ENCODE data around the gene SLC22A5. TPM values are rescaled to one million over a fixed set of nuclear protein-coding genes. Genes with fewer than 3 reads are reported as not detected.

SLC22A5 gene
- total and polyA plus RNA-seq, 9 of the 15 experiments (the other 6 are each of a cell fraction or from before 2014, with no cell fraction given): 3.0 to 16.6 (median 8.3) TPM

DNA sequence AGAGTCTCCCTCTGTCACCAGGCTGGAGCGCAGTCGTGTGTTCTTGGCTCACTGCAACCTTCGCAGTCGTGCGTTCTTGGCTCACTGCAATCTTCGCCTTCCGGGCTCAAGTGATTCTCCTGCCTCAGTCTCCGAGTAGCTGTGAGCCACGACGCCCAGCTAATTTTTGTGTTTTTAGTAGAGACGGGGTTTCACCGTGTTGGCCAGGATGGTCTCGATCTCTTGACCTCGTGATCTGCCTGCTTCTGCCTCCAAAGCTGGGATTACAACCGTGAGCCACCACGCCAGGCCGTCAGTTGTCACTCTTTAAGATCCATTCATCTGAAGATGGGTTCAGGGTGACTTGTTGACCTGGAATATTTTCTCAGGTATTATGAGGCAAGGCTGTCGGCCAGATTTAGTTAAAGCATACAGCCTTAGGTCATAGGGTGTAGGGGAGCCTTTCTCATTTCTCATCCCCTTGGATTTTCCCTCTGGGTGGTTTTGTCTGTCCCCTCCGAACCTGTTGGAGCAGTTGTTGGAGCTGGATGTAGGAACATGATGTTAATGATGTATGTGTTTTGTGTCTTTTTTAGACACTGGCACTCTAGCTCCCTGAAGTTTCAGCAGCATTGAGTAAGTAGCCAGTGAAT, 1.6 kb downstream of the SLC22A5 start (continued):
- TF ChIP-seq, protein P1, sequence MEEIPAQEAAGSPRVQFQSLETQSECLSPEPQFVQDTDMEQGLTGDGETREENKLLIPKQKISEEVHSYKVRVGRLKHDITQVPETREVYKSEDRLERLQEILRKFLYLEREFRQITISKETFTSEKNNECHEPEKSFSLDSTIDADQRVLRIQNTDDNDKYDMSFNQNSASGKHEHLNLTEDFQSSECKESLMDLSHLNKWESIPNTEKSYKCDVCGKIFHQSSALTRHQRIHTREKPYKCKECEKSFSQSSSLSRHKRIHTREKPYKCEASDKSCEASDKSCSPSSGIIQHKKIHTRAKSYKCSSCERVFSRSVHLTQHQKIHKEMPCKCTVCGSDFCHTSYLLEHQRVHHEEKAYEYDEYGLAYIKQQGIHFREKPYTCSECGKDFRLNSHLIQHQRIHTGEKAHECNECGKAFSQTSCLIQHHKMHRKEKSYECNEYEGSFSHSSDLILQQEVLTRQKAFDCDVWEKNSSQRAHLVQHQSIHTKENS (CRISPR knock-in tag; IDR thresholded peaks at IDR 0.05): no peak
- TF ChIP-seq, protein P2, sequence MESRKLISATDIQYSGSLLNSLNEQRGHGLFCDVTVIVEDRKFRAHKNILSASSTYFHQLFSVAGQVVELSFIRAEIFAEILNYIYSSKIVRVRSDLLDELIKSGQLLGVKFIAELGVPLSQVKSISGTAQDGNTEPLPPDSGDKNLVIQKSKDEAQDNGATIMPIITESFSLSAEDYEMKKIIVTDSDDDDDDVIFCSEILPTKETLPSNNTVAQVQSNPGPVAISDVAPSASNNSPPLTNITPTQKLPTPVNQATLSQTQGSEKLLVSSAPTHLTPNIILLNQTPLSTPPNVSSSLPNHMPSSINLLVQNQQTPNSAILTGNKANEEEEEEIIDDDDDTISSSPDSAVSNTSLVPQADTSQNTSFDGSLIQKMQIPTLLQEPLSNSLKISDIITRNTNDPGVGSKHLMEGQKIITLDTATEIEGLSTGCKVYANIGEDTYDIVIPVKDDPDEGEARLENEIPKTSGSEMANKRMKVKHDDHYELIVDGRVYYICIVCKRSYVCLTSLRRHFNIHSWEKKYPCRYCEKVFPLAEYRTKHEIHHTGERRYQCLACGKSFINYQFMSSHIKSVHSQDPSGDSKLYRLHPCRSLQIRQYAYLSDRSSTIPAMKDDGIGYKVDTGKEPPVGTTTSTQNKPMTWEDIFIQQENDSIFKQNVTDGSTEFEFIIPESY (CRISPR knock-in tag; IDR thresholded peaks at IDR 0.05): no peak
- TF ChIP-seq, protein P3, sequence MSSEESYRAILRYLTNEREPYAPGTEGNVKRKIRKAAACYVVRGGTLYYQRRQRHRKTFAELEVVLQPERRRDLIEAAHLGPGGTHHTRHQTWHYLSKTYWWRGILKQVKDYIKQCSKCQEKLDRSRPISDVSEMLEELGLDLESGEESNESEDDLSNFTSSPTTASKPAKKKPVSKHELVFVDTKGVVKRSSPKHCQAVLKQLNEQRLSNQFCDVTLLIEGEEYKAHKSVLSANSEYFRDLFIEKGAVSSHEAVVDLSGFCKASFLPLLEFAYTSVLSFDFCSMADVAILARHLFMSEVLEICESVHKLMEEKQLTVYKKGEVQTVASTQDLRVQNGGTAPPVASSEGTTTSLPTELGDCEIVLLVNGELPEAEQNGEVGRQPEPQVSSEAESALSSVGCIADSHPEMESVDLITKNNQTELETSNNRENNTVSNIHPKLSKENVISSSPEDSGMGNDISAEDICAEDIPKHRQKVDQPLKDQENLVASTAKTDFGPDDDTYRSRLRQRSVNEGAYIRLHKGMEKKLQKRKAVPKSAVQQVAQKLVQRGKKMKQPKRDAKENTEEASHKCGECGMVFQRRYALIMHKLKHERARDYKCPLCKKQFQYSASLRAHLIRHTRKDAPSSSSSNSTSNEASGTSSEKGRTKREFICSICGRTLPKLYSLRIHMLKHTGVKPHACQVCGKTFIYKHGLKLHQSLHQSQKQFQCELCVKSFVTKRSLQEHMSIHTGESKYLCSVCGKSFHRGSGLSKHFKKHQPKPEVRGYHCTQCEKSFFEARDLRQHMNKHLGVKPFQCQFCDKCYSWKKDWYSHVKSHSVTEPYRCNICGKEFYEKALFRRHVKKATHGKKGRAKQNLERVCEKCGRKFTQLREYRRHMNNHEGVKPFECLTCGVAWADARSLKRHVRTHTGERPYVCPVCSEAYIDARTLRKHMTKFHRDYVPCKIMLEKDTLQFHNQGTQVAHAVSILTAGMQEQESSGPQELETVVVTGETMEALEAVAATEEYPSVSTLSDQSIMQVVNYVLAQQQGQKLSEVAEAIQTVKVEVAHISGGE (CRISPR knock-in tag; IDR thresholded peaks at IDR 0.05): no peak
- TF ChIP-seq CHD4 (IDR thresholded peaks at IDR 0.05; ENCODE audit: insufficient read depth, insufficient replicate concordance, low read depth, low read length, poor library complexity, severe bottlenecking) (no peak), NFATC3 (IDR thresholded peaks at IDR 0.05) (no peak), TOE1 (IDR thresholded peaks at IDR 0.05; ENCODE audit: borderline replicate concordance) (0 out of 2 replicates have a peak, but pooled peaks have one; percentile 46), TOE1 (CRISPR knock-in tag; IDR thresholded peaks at IDR 0.05; ENCODE audit: borderline replicate concordance, low read depth) (no peak), ZNF507 (tag; conservative IDR thresholded peaks at IDR 0.05) (no peak), ASH1L (IDR thresholded peaks at IDR 0.05; ENCODE audit: borderline replicate concordance, low read depth, partially characterized antibody) (no peak), NBN (IDR thresholded peaks at IDR 0.05; ENCODE audit: low read depth) (no peak), ZNF584 (CRISPR knock-in tag; IDR thresholded peaks at IDR 0.05; ENCODE audit: low read depth) (no peak), PRPF4 (IDR thresholded peaks at IDR 0.05; ENCODE audit: insufficient read depth, low read depth, low read length, poor library complexity, severe bottlenecking) (no peak), CHD1 (IDR thresholded peaks at IDR 0.05; ENCODE audit: low read length) (no peak), ZNF699 (CRISPR knock-in tag; IDR thresholded peaks at IDR 0.05; ENCODE audit: insufficient replicate concordance) (no peak), TEAD2 (tag; IDR thresholded peaks at IDR 0.05) (no peak)
- TF ChIP-seq, protein P4, sequence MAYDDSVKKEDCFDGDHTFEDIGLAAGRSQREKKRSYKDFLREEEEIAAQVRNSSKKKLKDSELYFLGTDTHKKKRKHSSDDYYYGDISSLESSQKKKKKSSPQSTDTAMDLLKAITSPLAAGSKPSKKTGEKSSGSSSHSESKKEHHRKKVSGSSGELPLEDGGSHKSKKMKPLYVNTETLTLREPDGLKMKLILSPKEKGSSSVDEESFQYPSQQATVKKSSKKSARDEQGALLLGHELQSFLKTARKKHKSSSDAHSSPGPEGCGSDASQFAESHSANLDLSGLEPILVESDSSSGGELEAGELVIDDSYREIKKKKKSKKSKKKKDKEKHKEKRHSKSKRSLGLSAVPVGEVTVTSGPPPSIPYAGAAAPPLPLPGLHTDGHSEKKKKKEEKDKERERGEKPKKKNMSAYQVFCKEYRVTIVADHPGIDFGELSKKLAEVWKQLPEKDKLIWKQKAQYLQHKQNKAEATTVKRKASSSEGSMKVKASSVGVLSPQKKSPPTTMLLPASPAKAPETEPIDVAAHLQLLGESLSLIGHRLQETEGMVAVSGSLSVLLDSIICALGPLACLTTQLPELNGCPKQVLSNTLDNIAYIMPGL (CRISPR knock-in tag; IDR thresholded peaks at IDR 0.05): no peak
- TF ChIP-seq, protein P5, sequence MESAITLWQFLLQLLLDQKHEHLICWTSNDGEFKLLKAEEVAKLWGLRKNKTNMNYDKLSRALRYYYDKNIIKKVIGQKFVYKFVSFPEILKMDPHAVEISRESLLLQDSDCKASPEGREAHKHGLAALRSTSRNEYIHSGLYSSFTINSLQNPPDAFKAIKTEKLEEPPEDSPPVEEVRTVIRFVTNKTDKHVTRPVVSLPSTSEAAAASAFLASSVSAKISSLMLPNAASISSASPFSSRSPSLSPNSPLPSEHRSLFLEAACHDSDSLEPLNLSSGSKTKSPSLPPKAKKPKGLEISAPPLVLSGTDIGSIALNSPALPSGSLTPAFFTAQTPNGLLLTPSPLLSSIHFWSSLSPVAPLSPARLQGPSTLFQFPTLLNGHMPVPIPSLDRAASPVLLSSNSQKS (CRISPR knock-in tag; IDR thresholded peaks at IDR 0.05): no peak
